Amniotic epithelial cell (primary cell): ENCODE results near the gene EIF2D.

Source experiments
- DNase-seq: peaks from one replicate; pipeline ENCODE4 v3.0.0-alpha.2; 2010; ENCODE audit warnings: low read depth

EIF2D gene

GRCh38 chr1:206569556-206569955 is 42.7 kb downstream of the EIF2D start:
- DNase-seq = no peak

GRCh38 chr1:206568779-206569352 is 43.4 kb downstream of the EIF2D start:
- no peak for DNase-seq

GRCh38 chr1:206568256-206568655 is 44.0 kb downstream of the EIF2D start:
- no peak for DNase-seq

DNA sequence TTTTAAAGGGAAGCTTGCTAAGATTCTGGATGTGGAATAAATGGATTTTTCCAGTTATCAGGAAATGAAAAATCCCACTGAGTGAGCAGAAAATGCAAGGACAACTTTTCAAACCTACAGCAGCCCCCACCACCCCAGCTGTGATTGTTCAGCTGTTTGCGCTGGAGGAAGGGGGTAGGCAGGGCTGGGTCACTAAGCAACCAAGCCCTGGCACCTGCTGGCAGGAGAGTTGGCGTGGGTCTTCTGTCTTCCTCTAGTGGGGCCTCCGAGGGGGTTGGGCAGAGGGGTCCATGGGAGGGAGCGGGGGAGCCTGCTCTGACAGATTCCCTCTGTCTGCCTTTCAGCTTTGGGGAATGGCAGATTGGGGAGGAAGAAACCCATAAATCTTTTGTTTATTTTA is 45.3 kb downstream of the EIF2D start:
- no peak for DNase-seq

- no peak for DNase-seq
These were observed 46.3 kb downstream of the EIF2D start for GRCh38 chr1:206565995-206566394.

GRCh38 chr1:206563367-206564207 is 48.7 kb downstream of the EIF2D start:
- DNase-seq = no peak

- DNase-seq = no peak
These were observed 52.1 kb downstream of the EIF2D start for GRCh38 chr1:206560007-206560716.

- no peak for DNase-seq
These were observed 52.6 kb downstream of the EIF2D start for GRCh38 chr1:206559672-206559995.

GRCh38 chr1:206558794-206559671 is 53.2 kb downstream of the EIF2D start:
- DNase-seq = no peak

DNA sequence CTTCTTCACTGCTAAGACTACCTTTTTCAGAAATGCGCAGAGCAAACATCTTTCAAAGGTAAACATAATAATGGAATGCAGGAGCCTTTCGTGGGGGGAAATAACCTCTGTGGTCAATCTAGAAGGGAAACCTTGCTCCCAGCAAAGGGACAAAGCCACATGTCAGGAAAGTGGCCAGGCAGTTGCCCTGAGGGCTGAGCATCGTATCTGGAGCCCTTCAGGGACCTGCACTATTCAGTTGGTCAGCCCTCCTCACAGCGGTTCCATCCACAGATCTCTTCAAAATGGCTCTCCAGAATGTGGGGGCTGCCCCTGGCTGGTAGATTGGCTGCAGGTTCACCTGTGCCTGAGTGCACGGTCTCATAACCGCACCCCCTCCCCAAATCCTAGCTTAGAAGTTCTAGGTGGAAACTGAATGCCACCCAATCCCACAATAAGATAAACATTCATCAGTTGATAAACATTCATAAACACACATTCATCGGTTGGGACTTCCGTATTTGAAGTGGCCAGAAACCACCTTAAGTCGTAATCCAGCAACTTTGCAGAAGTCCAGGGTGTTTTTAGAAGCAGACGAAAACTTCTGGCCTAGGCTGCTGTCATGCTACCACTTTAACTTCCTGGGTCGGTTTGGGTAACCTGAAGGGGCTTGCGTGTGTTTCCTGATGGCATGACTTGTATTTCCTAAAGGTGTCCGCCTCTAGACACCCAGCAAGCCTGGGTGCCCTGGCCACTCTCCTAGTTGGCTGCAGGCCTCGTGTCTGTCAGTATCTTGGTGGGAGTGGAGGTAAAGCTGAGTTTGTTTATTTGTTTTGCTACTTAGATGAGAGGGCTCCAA is 54.4 kb downstream of the EIF2D start:
- no peak for DNase-seq

DNA sequence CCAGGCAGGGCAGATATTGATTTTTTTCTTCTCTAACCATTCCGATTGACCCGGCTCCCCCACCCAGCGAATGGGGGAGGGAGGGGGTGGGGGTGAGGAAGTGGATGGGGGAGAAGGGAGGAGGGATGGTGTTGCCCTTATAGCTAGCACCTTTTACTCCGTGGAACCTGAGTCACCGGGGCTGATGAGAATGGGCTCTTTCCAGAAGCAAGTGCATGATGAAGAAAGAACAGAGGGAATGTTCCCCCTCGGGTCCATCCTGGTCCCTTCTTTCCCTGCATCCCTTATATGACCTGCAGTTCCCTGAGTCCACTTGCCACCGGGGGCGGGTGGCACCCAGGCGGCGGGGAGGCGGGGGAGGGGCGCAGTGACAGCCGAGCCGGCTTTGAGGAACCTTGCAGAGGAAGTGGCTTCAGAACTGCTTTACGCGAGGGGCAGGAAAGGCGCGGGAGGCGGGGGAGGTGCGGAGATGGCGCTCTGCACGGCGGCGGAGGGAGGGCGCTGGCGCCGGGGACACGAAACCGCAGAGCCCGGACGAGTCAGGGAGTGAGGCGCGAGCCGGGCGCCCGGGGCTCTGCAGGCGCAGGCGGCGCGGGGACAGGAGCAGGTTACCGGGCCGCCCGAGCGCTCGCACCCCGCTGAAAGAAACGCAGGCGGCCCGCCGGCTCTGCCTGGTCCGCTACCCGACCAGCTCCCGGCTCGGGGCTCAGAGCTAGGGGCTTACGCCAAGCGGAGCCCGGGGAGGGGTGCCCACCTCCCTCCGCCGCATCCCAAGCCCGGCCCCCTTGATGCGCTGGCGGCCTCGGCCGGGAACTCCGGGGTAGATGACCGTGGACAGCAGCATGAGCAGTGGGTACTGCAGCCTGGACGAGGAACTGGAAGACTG is 55.3 kb downstream of the EIF2D start:
- DNase-seq = peak; percentile 17

DNA sequence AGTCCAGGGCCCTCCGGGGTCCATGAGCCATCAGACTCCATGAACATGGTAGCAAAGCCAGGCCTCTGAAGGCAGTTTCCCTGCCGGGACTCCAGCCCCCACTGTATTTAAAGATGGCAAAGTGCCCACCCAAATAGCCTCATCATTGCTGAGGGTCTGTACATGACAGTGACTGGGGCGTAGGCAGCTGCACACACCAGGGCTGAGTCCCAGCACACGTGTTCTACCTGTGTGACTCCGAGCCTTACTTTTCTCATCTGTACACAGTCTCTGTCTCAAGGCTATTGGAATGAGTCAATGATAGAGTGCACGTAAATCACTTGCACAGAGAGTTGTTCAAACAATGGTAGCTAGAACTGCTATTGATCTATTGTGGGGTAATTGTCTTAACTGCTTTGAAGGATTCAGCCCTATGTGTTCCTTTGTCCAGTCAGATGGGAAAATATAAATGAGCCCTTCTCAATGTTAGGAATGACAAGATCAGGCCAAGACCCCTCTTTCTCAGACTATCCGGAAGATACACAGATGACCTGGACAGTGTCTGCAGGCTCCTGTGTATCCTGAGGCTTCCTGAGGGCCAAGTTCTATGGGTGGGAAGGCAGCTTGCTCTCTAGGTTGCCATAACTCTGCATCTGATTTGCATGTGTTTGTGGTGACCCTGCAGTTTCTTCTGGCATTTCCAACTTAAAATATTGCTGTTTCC is 56.1 kb downstream of the EIF2D start:
- DNase-seq = no peak

- peak; percentile 17 for DNase-seq
These were observed 56.8 kb downstream of the EIF2D start for GRCh38 chr1:206555473-206555935.

GRCh38 chr1:206554701-206555472 is 57.4 kb downstream of the EIF2D start:
- DNase-seq = no peak

- DNase-seq = no peak
These were observed 58.1 kb downstream of the EIF2D start for GRCh38 chr1:206554211-206554610.

- no peak for DNase-seq
These were observed 60.3 kb downstream of the EIF2D start for GRCh38 chr1:206551986-206552326.

DNA sequence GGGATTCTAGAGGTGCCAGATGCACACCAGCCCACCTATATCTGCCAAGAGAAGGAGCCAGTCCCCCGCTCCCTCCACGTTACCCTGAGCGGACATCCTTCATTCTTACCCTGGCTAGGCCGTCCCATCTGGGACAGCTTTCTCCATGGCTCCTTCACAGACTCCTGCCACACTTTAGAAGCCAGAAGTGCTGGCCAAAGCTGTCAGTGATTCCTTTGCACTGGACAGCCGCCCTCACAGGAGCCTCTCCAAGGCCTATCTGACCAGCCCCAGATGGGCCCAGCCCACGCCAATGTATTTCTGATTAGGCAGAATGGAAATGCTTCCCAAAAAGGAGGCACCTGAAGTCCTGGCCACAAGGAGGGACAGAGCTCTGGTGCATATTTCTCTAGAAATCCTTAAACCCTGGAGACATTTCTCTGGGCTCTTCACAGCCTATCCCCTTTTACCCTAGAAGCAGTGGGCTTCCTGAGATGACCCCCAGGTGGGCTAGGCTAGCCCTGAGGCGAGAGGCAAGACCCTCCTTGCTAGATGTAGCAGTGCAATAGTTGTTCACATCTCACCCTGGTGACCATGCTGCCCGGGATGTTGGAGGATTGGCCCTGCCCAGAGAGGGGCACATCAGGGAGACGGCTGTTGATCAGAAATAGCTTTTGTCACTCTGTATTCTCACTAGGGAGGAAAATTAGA is 60.8 kb downstream of the EIF2D start:
- DNase-seq = no peak

DNA sequence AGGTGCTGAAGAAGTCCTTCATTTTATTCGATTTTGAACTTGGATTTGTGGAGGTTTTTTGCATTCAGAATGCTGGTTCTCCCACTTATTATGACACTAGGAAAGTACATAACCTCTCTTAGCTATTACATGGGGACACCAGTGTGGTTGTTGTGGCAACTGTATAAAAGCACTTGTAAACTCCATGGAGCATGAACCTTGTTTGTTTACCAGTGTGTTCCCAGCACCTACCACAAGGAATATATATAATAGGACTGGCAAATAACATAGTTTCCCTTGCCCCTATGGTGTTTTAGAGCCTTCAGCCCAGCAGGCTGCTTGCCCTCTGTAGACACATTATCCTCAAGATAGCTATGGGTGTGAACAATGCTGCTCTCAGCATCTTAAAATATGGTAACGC is 61.8 kb downstream of the EIF2D start:
- no peak for DNase-seq
